Kidney (tissue), 14 donors: ENCODE measurements around the gene PERM1. TPM values are rescaled to one million over a fixed set of nuclear protein-coding genes. Genes with fewer than 3 reads are reported as not detected.

Experiments used
- DNase-seq, 5 donors: peaks; one replicate each; pipeline ENCODE4 v3.0.0-alpha.2; 2013 to 2020
- FAIRE-seq: peaks from 2 replicates; lab custom pipeline; 2012; peaks lifted over from hg19 to GRCh38; lab: Jason Lieb, UNC
- H3K27ac ChIP-seq, 2 donors: one replicate each; pipeline ENCODE4 v1.7.0; 2013; ENCODE audit warnings: low read depth in 2 of 2, low read length in 2 of 2, inconsistent platforms in 1 of 2
- H3K27me3 ChIP-seq: one replicate; pipeline ENCODE4 v1.7.1; 2013; ENCODE audit warnings: low read length, inconsistent platforms; ENCODE audit not compliant: control insufficient read depth, insufficient read depth
- H3K36me3 ChIP-seq, 3 donors: one replicate each; pipeline versions ENCODE4 v1.7.0 to v1.7.1; 2013; ENCODE audit warnings: low read length in 3 of 3, control low read depth in 1 of 3, inconsistent platforms in 1 of 3; ENCODE audit not compliant: insufficient read depth in 3 of 3, control insufficient read depth in 2 of 3
- H3K4me1 ChIP-seq, 3 donors: one replicate each; pipeline versions ENCODE4 v1.7.0 to v1.7.1; 2013; ENCODE audit warnings: low read length in 3 of 3, inconsistent platforms in 1 of 3, low read depth in 1 of 3; ENCODE audit not compliant: control insufficient read depth in 2 of 3, insufficient read depth in 2 of 3
- H3K4me3 ChIP-seq, 3 donors: one replicate each; pipeline versions ENCODE4 v1.7.0 to v1.8.1; 2013; ENCODE audit warnings: low read length in 3 of 3, control low read depth in 1 of 3, inconsistent platforms in 1 of 3
- H3K9ac ChIP-seq, 3 donors: one replicate each; pipeline versions ENCODE4 v1.7.0 to v1.7.1; 2013; ENCODE audit warnings: low read length in 3 of 3, control low read depth in 1 of 3, inconsistent platforms in 1 of 3
- H3K9me3 ChIP-seq, 3 donors: one replicate each; pipeline versions ENCODE4 v1.7.0 to v1.7.1; 2013; ENCODE audit warnings: low read length in 3 of 3, control low read depth in 1 of 3, inconsistent platforms in 1 of 3; ENCODE audit not compliant: control insufficient read depth in 2 of 3, insufficient read depth in 1 of 3
- CTCF ChIP-seq: IDR thresholded peaks from 3 replicates; pipeline ENCODE4 v1.5.1; 2012; ENCODE audit warnings: mild to moderate bottlenecking, moderate library complexity, borderline replicate concordance; ENCODE audit not compliant: insufficient read depth; ENCODE audit errors: extremely low read depth
- intact Hi-C: fragments of 100-400 bp; cut with DNase I; formaldehyde crosslinking; loops from one replicate; pipeline ENCODE4 v1.11.1; 2022
- polyA plus RNA-seq: library from polyadenylated mRNA; stranded (reverse); fragments of 350-450 nt; fragmentation: Illumina TruSeq; extraction: RNeasy Lipid Tissue Mini Kit (QIAGEN cat#74804); gene quantifications from one replicate; pipeline ENCODE4 v1.2.3, GENCODE V29; 2014; ENCODE audit warnings: low read depth, low replicate concordance; ENCODE audit not compliant: insufficient read depth
- total RNA-seq: library from RNA; stranded (reverse); fragmentation: NEBNext Ultra II Directional; extraction: Animal tissue kit (Norgen Biotek cat#: 25700); gene quantifications from one replicate; pipeline ENCODE4 v1.2.1, GENCODE V29; 2021
- donor health status: control.
- donor health status: control.
- donor health status: control.
- donor health status: control.
- donor health status: control.
- donor health status: DM: yes; HTN: yes; CAD: no.
- donor health status: Normal renal cell carcinoma (clear cell type).

The PERM1 gene
- total and polyA plus RNA-seq, 2 donors from 2014 or later, result 0.25 to 0.86 TPM

- H3K4me1 ChIP-seq, result peaks cover 0 to 16% (median 0%) of the 10 kb centered on the region in 3 donors
- no peak for FAIRE-seq
- H3K27ac ChIP-seq, result no peak overlapping the region
- H3K9me3 ChIP-seq, result no peaks in the 10 kb centered on the region
- no peaks in the 10 kb centered on the region for H3K27me3 ChIP-seq
- TF ChIP-seq CTCF, result no peak
- no peak for DNase-seq
- intact Hi-C loops, result no loop called here
- no peak overlapping the region for H3K9ac ChIP-seq
- no peak overlapping the region for H3K4me3 ChIP-seq
- no peaks in the 10 kb centered on the region for H3K36me3 ChIP-seq
These were observed 51.2 kb downstream of the PERM1 start for GRCh38 chr1:930633-931138.

GRCh38 chr1:929712-930632, 51.9 kb downstream of the PERM1 start:
- intact Hi-C loops, result no loop called here
- Histone ChIP-seq H3K9me3 (no peaks in the 10 kb centered on the region), H3K27ac (no peak overlapping the region), H3K4me1 (peaks cover 0 to 14% (median 0%) of the 10 kb centered on the region in 3 donors), H3K27me3 (no peaks in the 10 kb centered on the region), H3K36me3 (no peaks in the 10 kb centered on the region), H3K9ac (no peak overlapping the region), H3K4me3 (no peak overlapping the region)
- FAIRE-seq (no peak), DNase-seq (no peak)
- TF ChIP-seq CTCF, result no peak

GRCh38 chr1:928825-929661, 52.9 kb downstream of the PERM1 start:
- no peak overlapping the region for H3K27ac ChIP-seq
- H3K36me3 ChIP-seq, result no peaks in the 10 kb centered on the region
- H3K27me3 ChIP-seq, result no peaks in the 10 kb centered on the region
- no peaks in the 10 kb centered on the region for H3K9me3 ChIP-seq
- no peak for FAIRE-seq
- no peak for TF ChIP-seq CTCF
- intact Hi-C loops, result no loop called here
- DNase-seq, result no peak
- H3K4me3 ChIP-seq, result no peak overlapping the region
- H3K4me1 ChIP-seq, result peaks cover 0 to 14% (median 0%) of the 10 kb centered on the region in 3 donors
- no peak overlapping the region for H3K9ac ChIP-seq
